ENCODE data around the gene CERK.

Gene CERK

GRCh38 chr22:46764779-46765485, 26.9 kb upstream of the CERK start:
- DNase-seq = no peak

DNA sequence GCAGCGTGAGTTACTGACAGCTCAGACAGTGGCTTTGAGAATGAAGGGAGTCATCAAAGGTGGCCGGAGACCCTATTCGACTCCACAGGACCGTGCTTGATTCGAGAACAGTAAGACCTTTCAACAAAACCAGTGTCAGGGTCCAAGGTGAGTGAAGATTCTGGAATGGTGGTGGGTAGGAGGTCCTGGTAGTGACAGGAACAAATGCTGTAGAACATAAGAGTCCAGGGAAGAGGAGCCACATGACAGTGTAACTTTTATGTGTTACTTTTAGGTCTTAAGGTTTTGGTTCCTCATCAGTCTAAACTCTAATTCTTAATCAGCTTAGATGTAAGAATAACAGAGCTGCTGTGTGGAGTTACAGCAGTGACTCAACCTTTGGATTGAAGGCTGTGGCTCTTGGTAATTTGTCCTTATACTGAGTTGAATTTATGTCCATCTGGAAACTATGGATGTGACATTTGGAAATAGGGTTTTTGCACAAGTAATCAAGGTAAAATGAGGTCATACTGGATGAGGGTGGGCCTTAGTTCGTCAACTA, 26.2 kb upstream of the CERK start:
- DNase-seq = no peak

DNA sequence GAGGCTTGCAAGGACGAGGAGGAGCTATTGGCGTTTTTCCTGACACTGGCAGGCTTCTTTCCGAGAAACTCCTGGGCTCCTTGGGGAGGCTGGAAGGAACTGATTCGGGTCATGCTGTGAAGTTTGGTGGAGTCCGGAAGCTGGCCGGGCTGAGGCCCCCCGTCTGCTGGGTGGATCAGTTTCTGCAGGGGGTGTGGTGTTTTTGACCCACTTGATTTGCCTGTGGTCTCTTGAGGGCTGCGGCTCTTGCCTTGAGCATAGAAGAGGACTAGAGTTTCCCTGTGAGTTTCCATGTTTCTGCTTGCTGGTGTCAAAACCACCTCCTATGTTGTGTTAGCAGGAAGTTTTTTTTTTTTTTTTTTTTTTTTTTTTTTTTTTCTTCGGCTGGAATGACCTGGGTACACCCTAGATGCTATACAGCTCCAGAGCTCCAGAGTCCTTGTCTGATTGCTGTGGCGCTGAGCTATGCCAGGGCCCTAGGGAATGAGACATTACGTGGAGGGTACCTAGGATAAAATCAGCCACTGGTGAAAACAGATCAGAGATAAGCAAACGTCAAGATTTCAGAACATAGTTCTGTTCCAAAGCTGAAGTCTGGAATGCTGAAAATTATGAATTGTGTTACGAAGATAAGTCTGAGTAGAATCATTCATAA, 25.1 kb upstream of the CERK start:
- peak; percentile 70 for DNase-seq

GRCh38 chr22:46762238-46763050, 24.4 kb upstream of the CERK start, which contains the start of gene TBC1D22A:
TSS of gene TBC1D22A (plus strand) at chr22:46762650. CDS start at chr22:46762787, 137 bp downstream.
- DNase-seq = peak; percentile 93

DNA sequence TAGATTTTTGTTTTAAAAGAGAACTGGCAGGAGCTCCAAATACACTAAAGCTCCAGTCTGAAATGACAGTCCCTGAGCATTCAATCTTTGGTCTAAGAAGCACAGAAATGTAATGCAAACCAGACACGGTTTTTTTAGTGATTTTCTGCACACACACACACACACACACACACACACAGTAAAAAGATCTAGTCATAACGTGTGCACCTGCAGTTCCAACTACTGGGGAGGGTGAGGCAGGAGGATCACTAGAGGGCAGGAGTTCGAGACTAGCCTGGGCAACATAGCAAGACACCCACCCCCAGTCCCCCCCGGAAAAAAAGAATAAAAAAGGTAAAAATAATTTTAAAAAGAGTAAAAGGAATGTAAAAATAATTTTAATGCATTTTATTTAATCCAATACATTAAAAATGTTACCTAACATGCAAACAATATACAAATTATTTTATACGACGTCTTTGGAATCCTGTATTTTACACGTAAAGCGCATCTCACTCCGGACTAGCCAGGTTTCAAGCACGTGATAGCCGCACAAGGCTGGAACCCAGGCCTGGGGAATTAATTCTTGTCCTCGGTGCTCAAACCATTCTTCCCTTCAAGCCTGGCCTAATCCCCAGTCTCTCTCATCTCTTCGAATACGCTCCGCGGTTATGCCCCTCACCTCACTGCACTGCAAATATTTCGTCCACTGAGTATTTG, 23.6 kb upstream of the CERK start:
- no peak for DNase-seq

- DNase-seq = no peak
These were observed 23.0 kb upstream of the CERK start for GRCh38 chr22:46761017-46761416.

- peak; percentile 62 for DNase-seq
These were observed 20.8 kb upstream of the CERK start for GRCh38 chr22:46758867-46759290.

DNA sequence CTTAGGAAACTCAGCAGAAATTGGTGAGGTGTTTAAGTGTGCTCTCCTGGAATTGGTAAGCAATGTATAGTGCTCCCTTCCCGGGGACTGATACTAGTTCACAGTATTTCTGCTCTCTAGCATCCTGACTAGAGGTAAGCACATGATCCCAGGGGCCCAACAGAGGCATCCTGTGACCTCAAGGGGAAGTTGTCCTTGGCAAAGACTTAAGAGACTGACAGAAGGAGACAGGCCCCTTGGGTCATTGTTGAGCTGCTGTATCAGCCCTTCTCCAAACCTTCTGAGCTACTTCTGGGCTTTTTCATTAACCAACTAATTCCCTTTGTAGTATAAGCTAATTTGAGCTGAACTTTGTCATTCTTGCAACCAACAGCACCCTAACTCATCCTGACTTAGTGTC, 20.1 kb upstream of the CERK start:
- no peak for DNase-seq

DNA sequence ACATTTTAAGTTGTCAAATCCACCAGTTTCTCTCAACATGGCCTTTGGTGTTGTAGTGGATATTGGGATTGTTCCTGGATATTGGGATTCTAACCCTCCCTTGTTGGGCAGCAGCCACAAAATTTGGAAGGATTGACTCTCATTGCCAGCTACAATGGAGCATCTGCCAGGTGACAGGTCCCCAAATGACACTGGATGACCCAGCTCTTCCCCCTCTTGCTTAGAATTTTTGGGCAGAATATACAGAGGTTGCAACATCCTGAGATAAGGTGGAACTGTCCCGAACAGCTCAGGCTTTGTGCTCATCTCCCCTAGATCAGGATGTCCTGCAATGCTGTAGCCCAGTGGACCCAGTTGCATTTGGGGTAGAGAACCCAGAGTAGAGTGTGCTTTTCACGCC, 19.1 kb upstream of the CERK start:
- no peak for DNase-seq

- DNase-seq = no peak
These were observed 18.0 kb upstream of the CERK start for GRCh38 chr22:46756097-46756496.

DNA sequence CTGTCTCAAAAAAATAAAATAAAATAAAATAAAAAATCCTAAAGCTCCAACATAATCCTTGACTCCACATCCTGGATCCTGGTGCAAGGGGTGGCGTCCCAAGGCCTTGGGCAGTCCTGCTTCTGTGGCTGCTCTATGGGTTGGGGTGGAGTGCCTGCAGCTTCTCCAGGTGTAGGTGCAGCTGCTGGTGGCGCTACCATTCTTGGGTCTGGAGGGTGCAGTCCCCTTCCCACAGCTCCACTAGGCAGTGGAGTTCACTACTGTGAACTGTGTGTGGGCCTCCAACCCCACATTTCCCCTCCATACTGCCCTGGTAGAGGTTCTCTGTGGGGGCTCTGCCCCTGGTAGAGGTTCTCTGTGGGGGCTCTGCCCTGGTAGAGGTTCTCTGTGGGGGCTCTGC, 17.5 kb upstream of the CERK start:
- no peak for DNase-seq

- no peak for DNase-seq
These were observed 16.8 kb upstream of the CERK start for GRCh38 chr22:46754826-46755225.

- DNase-seq = peak; percentile 86
These were observed 16.2 kb upstream of the CERK start for GRCh38 chr22:46754110-46754799.

DNA sequence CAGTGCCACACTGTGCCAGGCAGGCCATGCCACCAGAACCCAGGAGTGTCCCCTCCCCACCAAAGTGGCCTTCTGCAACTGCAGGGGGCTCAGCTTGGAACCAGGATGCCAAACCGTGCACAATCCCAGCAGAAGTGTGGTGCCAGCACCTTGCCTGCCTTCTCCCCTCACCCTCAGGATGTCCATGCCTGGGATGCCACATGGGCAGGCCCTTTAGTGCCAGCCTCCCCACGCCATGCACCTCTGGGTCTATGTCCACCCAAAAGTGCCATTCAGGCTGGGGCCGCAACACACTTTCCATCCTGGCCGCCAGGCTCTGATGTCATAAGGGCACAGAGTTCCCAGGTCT, 15.7 kb upstream of the CERK start:
- DNase-seq = no peak

- no peak for DNase-seq
These were observed 15.3 kb upstream of the CERK start for GRCh38 chr22:46753360-46753759.

DNA sequence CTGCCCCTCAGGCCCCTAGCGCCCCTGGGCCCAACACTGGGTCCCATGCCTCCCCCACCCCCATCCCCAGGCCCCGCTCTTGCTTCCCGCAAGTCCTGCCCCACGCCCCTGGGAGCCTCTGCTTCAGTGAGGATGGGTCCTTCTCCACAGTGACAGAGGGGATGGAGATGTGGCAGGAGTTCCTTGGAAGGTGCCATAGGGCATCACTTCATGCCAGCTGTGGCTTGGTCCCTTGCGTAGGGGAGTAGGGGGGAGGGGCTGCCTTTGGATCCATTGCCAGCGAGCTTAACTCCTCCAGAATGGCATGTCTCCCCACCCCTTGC, 14.9 kb upstream of the CERK start:
- no peak for DNase-seq

DNA sequence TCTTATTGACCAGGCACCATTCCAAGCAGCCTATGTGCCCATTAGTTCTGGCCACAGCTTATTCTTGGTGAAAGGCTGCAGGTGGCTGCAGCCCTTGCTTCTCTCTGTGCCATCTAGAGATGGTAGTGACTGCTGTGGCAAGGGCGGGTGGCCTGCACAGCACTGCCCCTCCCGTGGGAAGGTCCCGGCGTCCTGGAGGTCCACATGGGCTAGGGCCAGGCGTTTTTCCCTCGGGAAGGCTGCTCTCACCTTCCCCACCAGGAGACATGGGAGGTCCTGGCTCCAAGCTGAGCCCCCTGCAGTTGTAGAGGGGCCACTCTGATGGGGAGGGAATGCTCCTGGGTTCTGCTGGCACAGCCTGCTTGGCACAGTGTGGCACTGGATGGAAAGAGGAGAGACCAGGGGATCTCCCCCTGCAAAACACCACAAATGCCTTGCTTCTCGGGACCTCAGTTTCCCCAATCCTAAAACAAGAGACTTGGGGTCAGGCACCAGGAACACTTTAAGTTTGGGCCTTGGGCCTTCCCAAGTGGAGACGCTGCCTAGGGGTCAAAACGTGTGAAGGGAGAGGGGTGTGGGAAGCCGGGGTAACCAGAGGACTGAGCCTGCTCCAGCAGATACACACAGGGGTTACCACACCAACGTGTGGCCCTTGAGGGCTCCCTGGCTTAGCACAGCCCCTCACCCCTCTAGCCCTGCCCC, 14.4 kb upstream of the CERK start:
- DNase-seq = no peak

DNA sequence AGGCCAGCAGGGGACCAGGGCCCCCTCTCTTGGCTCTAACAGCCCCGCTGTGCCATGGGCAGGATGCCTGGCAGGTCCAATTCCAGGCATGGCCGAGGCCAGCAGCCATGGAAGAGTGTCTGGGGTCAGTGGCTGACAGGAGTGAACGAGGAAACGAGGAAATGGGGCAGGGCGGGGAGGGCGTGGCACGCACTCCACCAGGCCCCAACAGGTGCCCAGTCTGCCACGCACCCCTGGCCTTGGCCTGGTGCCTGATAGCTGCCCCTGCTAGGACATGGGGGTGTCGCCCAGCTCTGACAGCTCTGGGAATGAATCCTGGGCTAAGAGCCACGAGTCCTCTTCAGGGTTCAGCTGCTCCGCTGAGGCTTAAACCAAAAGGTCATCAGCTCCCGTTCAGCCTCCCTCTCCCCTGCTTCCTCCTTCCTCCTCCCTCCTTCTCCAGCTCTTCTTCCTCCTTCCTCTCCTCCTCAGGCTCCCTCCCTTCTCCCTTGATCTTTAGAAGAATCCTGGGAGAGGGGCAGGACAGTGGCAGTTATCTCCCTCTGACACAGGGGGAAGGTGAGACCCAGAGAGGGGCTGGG, 12.9 kb upstream of the CERK start:
- no peak for DNase-seq

DNA sequence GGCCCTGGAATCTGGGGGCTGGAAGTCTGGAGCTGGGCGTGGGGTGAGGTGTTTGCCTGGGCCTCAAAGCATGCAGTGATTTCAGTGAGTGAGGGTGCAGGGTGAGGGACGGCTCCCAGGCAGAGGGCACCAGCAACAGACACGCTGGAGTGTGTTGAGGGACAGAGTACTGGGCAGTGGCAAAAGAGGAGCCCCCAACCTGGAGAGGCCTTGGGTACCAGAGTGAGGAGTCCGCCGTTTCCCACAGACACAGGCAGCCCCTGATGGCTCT, 12.4 kb upstream of the CERK start:
- DNase-seq = no peak

DNA sequence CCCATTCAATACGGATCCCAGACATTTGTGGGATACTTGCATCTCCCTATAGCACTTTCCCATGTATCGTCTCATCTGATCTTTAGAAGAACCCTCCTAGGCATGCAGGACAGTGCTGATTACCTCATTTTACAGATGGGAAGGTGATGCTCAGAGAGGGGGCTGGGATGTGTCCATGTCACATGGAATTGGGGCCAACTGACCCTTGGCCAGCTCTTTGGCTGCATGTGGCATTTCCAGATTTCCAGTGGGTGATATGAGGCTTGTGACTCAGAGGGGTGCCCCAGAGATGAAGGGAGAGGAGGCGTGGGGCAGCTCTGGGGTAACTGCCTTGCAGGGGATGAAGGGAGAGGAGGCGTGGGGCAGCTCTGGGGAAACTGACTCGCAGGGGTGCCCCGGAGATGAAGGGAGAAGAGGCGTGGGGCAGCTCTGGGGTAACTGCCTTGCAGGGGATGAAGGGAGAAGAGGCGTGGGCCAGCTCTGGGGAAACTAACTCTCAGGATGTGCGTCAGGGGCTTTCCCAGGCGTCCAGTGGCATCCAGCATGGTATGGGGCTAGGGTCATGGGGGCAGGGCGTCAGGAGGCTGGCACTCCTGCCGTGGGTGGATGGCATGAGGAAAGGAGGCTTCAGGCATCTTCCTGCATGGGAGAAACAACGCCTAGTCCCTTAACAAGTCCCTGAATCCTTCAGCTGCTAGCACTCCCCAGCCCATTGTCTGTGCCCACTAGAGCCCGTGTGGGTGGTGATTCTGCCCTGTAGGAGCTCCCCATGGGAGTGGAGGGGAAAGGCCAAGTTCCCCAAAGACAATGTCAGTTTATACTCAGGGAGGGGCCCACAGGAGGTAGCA, 11.9 kb upstream of the CERK start:
- DNase-seq = no peak
